ENCODE results near the gene ATG101. TPM values are rescaled to one million over a fixed set of nuclear protein-coding genes. Genes with fewer than 3 reads are reported as not detected.

The ATG101 gene
- polyA plus RNA-seq, 1 of the 3 experiments (the other 2 are of a cell fraction): 160 TPM

- peaks cover 81% of the 10 kb centered on the region for H4K20me1 ChIP-seq (ENCODE audit: insufficient read depth)
- no peak overlapping the region for H3K27ac ChIP-seq (ENCODE audit: low read depth in 2 of 2, low read length in 1 of 2)
- H3K9ac ChIP-seq: no peak overlapping the region
- H3K4me2 ChIP-seq: no peak overlapping the region
- no peaks in the 10 kb centered on the region for H3K9me3 ChIP-seq
- WGBS (ENCODE audit: low lambda C conversion rate): 89% methylated on average over 3 of the region's 3 CpGs
- ChIA-PET POLR2A (interaction anchor here (1.5 kb wide), 1 partner anchor 12 kb away, joined by 3 read pairs; no protein-coding TSS in a partner anchor), CTCF (interaction anchor here (1.3 to 24.8 kb wide), 4 partner anchors 8 to 46 kb away, joined by 4 to 949 read pairs (median 8); no protein-coding TSS in a partner anchor)
- H3K4me1 ChIP-seq (ENCODE audit: control insufficient read depth in 1 of 2, insufficient read depth in 2 of 2, low read depth in 1 of 2, low read length in 1 of 2): peaks cover 10 to 20% of the 10 kb centered on the region in 2 experiments; a peak in 1 of 4 replicates
- peaks cover 70% of the 10 kb centered on the region for H3K79me2 ChIP-seq (ENCODE audit: insufficient read depth)
- H2AFZ ChIP-seq (ENCODE audit: low read depth): no peak overlapping the region
- H3K9me2 ChIP-seq: no peaks in the 10 kb centered on the region
- no peaks in the 10 kb centered on the region for H3F3A ChIP-seq (replicated peaks; ENCODE audit: insufficient read depth)
- peaks cover 0 to 40% of the 10 kb centered on the region in 2 experiments for H3K36me3 ChIP-seq (replicated peaks in 1 of 2; ENCODE audit: control insufficient read depth in 1 of 2, insufficient read depth in 2 of 2, low read length in 1 of 2)
- no peak overlapping the region for H3K4me3 ChIP-seq (ENCODE audit: low read depth in 2 of 2, low read length in 1 of 2)
- TF ChIP-seq NFIC (IDR thresholded peaks at IDR 0.05; ENCODE audit: borderline replicate concordance) (no peak), RXRA (IDR thresholded peaks at IDR 0.05; ENCODE audit: borderline replicate concordance, low read depth) (no peak), FOXJ3 (CRISPR knock-in tag; IDR thresholded peaks at IDR 0.05) (no peak), ELF1 (IDR thresholded peaks at IDR 0.05) (no peak), USF2 (IDR thresholded peaks at IDR 0.05; ENCODE audit: borderline replicate concordance, low read depth, low read length) (no peak), TEAD4 (IDR thresholded peaks at IDR 0.05; ENCODE audit: borderline replicate concordance, insufficient read depth) (no peak), EZH2phosphoT487 (IDR thresholded peaks at IDR 0.05; ENCODE audit: borderline replicate concordance, low read depth) (no peak), SIN3A (IDR thresholded peaks at IDR 0.05; ENCODE audit: borderline replicate concordance, low read depth, low read length) (no peak), YY1 (IDR thresholded peaks at IDR 0.05; ENCODE audit: low read depth) (no peak)
- TF ChIP-seq, protein P1, sequence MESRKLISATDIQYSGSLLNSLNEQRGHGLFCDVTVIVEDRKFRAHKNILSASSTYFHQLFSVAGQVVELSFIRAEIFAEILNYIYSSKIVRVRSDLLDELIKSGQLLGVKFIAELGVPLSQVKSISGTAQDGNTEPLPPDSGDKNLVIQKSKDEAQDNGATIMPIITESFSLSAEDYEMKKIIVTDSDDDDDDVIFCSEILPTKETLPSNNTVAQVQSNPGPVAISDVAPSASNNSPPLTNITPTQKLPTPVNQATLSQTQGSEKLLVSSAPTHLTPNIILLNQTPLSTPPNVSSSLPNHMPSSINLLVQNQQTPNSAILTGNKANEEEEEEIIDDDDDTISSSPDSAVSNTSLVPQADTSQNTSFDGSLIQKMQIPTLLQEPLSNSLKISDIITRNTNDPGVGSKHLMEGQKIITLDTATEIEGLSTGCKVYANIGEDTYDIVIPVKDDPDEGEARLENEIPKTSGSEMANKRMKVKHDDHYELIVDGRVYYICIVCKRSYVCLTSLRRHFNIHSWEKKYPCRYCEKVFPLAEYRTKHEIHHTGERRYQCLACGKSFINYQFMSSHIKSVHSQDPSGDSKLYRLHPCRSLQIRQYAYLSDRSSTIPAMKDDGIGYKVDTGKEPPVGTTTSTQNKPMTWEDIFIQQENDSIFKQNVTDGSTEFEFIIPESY (IDR thresholded peaks at IDR 0.05; ENCODE audit: borderline replicate concordance, low read depth): no peak
- TF ChIP-seq, protein P2, sequence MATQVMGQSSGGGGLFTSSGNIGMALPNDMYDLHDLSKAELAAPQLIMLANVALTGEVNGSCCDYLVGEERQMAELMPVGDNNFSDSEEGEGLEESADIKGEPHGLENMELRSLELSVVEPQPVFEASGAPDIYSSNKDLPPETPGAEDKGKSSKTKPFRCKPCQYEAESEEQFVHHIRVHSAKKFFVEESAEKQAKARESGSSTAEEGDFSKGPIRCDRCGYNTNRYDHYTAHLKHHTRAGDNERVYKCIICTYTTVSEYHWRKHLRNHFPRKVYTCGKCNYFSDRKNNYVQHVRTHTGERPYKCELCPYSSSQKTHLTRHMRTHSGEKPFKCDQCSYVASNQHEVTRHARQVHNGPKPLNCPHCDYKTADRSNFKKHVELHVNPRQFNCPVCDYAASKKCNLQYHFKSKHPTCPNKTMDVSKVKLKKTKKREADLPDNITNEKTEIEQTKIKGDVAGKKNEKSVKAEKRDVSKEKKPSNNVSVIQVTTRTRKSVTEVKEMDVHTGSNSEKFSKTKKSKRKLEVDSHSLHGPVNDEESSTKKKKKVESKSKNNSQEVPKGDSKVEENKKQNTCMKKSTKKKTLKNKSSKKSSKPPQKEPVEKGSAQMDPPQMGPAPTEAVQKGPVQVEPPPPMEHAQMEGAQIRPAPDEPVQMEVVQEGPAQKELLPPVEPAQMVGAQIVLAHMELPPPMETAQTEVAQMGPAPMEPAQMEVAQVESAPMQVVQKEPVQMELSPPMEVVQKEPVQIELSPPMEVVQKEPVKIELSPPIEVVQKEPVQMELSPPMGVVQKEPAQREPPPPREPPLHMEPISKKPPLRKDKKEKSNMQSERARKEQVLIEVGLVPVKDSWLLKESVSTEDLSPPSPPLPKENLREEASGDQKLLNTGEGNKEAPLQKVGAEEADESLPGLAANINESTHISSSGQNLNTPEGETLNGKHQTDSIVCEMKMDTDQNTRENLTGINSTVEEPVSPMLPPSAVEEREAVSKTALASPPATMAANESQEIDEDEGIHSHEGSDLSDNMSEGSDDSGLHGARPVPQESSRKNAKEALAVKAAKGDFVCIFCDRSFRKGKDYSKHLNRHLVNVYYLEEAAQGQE (IDR thresholded peaks at IDR 0.05; ENCODE audit: low read depth, low read length): no peak
- no peaks in the 10 kb centered on the region for H3K27me3 ChIP-seq (ENCODE audit: insufficient read depth)
- no peak for DNase-seq
Measured at GRCh38 chr12:52074971-52075724, 5.4 kb downstream of the ATG101 start.

All from SK-N-SH (cell line).